OCI-LY1 (cell line): ENCODE results near the gene EIPR1.

Experiments used
- H2AFZ ChIP-seq: fragments of 200-600 bp; sonication (generic), shearing (Covaris generic); 2 replicates; pipeline ENCODE4 v1.6.0; 2014; ENCODE audit warnings: antibody characterized with exemption, mild to moderate bottlenecking, low read length
- H3F3A ChIP-seq: fragments of 200-600 bp; sonication (generic), shearing (Covaris generic); 2 replicates; pipeline ENCODE4 v1.6.0; 2014; ENCODE audit warnings: mild to moderate bottlenecking, antibody characterized with exemption, low read length, moderate library complexity; ENCODE audit not compliant: insufficient read depth
- H3K27ac ChIP-seq: fragments of 200-600 bp; sonication (generic); 2 replicates; pipeline ENCODE4 v1.5.1; 2014; ENCODE audit warnings: low read length, mixed run types, mild to moderate bottlenecking, low read depth; ENCODE audit not compliant: poor library complexity, severe bottlenecking
- H3K27me3 ChIP-seq: fragments of 200-600 bp; sonication (generic); 2 replicates; pipeline ENCODE4 v1.6.0; 2014; ENCODE audit warnings: antibody characterized with exemption, mild to moderate bottlenecking, low read length, moderate library complexity; ENCODE audit not compliant: insufficient read depth
- H3K36me3 ChIP-seq: fragments of 200-600 bp; sonication (generic); 2 replicates; pipeline ENCODE4 v1.6.1; 2014; ENCODE audit warnings: mild to moderate bottlenecking, antibody characterized with exemption, low read length, moderate library complexity, mixed read lengths; ENCODE audit not compliant: insufficient read depth
- H3K4me1 ChIP-seq: fragments of 200-600 bp; sonication (generic); 2 replicates; pipeline ENCODE4 v1.5.1; 2014; ENCODE audit warnings: mild to moderate bottlenecking, low read length, moderate library complexity; ENCODE audit not compliant: insufficient read depth, severe bottlenecking
- H3K4me2 ChIP-seq: fragments of 200-600 bp; sonication (generic), shearing (Covaris generic); 2 replicates; pipeline ENCODE4 v1.6.1; 2014; ENCODE audit warnings: low read length
- H3K4me3 ChIP-seq: fragments of 200-600 bp; sonication (generic); 2 replicates; pipeline ENCODE4 v1.5.1; 2014; ENCODE audit warnings: low read length, low read depth, mild to moderate bottlenecking, mixed read lengths; ENCODE audit not compliant: poor library complexity, severe bottlenecking
- H3K79me2 ChIP-seq: fragments of 200-600 bp; shearing (Covaris generic); 2 replicates; pipeline ENCODE4 v1.6.1; 2016; ENCODE audit warnings: mixed run types, low read length, mixed read lengths; ENCODE audit not compliant: insufficient read depth
- H3K9ac ChIP-seq: fragments of 200-600 bp; sonication (generic), shearing (Covaris generic); 2 replicates; pipeline ENCODE4 v1.6.1; 2014; ENCODE audit warnings: mild to moderate bottlenecking, low read length, mixed read lengths
- H3K9me2 ChIP-seq: fragments of 200-600 bp; sonication (generic), shearing (Covaris generic); 2 replicates; pipeline ENCODE4 v1.6.1; 2014; ENCODE audit warnings: low read depth, mild to moderate bottlenecking, low read length, mixed read lengths
- H3K9me3 ChIP-seq: fragments of 200-600 bp; shearing (Covaris generic); 2 replicates; pipeline ENCODE4 v1.6.1; 2014; ENCODE audit warnings: low read length, mixed read lengths
- H4K20me1 ChIP-seq: fragments of 200-600 bp; sonication (generic), shearing (Covaris generic); 2 replicates; pipeline ENCODE4 v1.6.0; 2016; ENCODE audit warnings: mild to moderate bottlenecking, low read length; ENCODE audit not compliant: insufficient read depth
- CTCF ChIP-seq: fragments of 200-600 bp; sonication (generic), shearing (Covaris generic); IDR thresholded peaks from 2 replicates; pipeline ENCODE4 v1.5.1; 2017; ENCODE audit warnings: mild to moderate bottlenecking, antibody characterized with exemption, low read length, moderate library complexity, mixed read lengths
- EZH2 ChIP-seq: fragments of 200-600 bp; sonication (generic), shearing (Covaris generic); IDR thresholded peaks from 2 replicates; pipeline ENCODE4 v1.8.0; 2017; ENCODE audit warnings: borderline replicate concordance, mixed run types, mild to moderate bottlenecking, antibody characterized with exemption, low read length, moderate library complexity, mixed read lengths

The EIPR1 gene

DNA sequence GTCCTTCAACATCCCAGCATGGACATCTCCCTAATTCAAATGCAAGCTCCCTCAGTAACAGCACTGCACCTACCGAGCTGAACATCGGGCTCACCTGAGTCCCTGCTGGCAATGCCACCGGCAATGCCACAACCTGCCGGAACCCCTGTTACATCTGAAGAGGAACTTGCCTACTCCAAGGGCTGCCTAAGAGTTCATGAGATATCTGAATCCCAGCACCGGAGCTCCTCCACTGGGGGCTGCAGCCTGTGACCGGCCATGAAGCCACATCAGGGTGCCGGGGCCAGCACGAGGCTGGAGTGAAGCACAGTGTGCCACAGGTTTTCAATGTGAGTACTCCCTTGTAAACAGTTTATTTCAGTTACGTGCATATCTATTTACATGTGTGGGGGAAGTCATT is 152.9 kb downstream of the EIPR1 start:
- TF ChIP-seq EZH2 (no peak), CTCF (no peak)
- Histone ChIP-seq H3K79me2 (no peaks in the 10 kb centered on the region), H3F3A (no peaks in the 10 kb centered on the region), H3K36me3 (no peaks in the 10 kb centered on the region), H3K4me1 (peaks cover 10% of the 10 kb centered on the region), H3K9ac (no peak overlapping the region), H3K4me2 (no peak overlapping the region), H3K27me3 (no peaks in the 10 kb centered on the region), H2AFZ (no peak overlapping the region), H3K9me3 (peaks cover 2% of the 10 kb centered on the region; the same call in 1 of the 2 replicates), H3K4me3 (no peak overlapping the region), H4K20me1 (no peaks in the 10 kb centered on the region), H3K9me2 (no peaks in the 10 kb centered on the region), H3K27ac (no peak overlapping the region)

DNA sequence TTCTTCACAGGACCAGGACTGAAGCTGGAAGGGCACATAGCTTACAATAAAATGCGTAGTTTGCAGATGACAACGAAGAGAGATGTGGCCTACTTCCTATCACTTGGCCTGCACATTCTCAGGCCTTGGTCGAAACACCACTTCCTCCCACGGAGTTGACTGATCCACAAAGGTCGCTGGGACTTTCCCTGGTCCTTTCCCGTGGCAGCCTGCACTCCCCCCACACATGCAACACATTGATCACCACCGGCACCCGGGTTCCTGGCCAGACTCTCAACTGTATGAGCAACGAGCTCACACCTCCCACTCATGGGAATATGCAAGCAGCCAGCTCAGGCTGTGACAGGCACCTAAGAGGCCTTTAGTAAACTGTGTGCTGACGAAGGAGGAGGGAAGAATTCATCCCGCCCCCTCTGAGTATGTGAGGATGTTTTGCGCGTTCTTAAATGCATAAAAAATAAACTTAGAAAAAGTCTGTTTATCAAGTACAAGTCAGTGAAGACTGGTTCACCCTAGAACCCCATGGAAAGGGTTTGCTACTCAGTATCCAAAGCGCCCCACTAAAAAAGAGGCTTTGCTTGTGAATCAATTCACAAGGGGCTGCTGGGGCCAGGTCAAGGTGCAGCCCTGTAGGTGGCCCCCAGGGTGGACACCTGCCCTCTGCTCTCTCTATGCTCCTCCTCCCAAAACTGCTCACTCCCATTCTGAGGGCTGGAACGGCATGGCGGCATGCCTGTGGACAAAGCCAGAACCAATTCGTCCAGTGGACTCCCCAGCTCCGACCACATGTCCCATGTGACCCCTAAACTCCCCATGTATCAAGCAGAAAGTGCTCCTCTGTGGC is 154.3 kb downstream of the EIPR1 start:
- Histone ChIP-seq H3K4me3 (no peak overlapping the region), H3K9me2 (no peaks in the 10 kb centered on the region), H3K27ac (peak overlapping the region; percentile 55), H3K4me2 (no peak overlapping the region), H3K27me3 (no peaks in the 10 kb centered on the region), H3K79me2 (no peaks in the 10 kb centered on the region), H3K9me3 (no peaks in the 10 kb centered on the region), H2AFZ (no peak overlapping the region), H3K4me1 (peaks cover 10% of the 10 kb centered on the region), H3K9ac (no peak overlapping the region), H3K36me3 (no peaks in the 10 kb centered on the region), H3F3A (no peaks in the 10 kb centered on the region), H4K20me1 (no peaks in the 10 kb centered on the region)
- TF ChIP-seq EZH2 (no peak), CTCF (no peak)

DNA sequence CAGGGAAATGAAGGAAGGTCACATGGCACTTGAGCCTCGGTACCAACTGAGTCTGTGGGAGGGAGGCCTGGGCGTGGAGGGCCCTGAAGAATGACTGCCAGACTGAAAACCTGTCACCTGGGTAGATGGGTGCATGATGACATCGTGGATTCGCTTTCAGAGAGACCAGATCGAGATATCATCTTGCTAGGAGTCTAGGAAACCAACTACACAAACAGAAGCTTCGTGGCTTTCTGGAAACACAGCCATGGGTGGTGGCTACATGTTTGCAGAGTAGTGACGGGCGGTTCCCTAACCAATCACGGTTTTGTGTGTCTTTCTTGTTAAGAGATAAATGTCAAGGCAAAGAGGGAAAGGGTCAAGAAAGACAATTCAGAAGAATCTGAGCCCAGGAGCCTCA is 155.0 kb downstream of the EIPR1 start:
- H2AFZ ChIP-seq, result no peak overlapping the region
- no peaks in the 10 kb centered on the region for H4K20me1 ChIP-seq
- no peak overlapping the region for H3K4me3 ChIP-seq
- H3K27ac ChIP-seq, result peak overlapping the region; percentile 55
- TF ChIP-seq CTCF, result no peak
- no peak for TF ChIP-seq EZH2
- no peaks in the 10 kb centered on the region for H3K9me3 ChIP-seq
- H3K9ac ChIP-seq, result no peak overlapping the region
- H3K4me2 ChIP-seq, result no peak overlapping the region
- H3K36me3 ChIP-seq, result no peaks in the 10 kb centered on the region
- peaks cover 10% of the 10 kb centered on the region for H3K4me1 ChIP-seq
- no peaks in the 10 kb centered on the region for H3F3A ChIP-seq
- no peaks in the 10 kb centered on the region for H3K79me2 ChIP-seq
- no peaks in the 10 kb centered on the region for H3K27me3 ChIP-seq
- no peaks in the 10 kb centered on the region for H3K9me2 ChIP-seq
